Astrocyte of the cerebellum (primary cell): ENCODE data around the gene WNT11.
A peak's percentile ranks its signal among the peaks of the same experiment; 100 is the strongest.

Source experiments
- DNase-seq: peaks from one replicate; pipeline ENCODE4 v3.0.0-alpha.2; 2011; ENCODE audit warnings: low read depth
- H3K4me3 ChIP-seq: 2 replicates; pipeline ENCODE4 v1.5.1; 2011; ENCODE audit warnings: mild to moderate bottlenecking, low read depth, low read length, moderate library complexity
- CTCF ChIP-seq: IDR thresholded peaks from 2 replicates; pipeline ENCODE4 v1.5.1; 2012; ENCODE audit warnings: low read length, low read depth, moderate library complexity, mild to moderate bottlenecking; ENCODE audit errors: missing control alignments
- in situ Hi-C: cut with HindIII; loops from 2 replicates; pipeline ENCODE4 v1.10.0; 2017; ENCODE audit warnings: low sequenced_read_pairs

WNT11 gene

DNA sequence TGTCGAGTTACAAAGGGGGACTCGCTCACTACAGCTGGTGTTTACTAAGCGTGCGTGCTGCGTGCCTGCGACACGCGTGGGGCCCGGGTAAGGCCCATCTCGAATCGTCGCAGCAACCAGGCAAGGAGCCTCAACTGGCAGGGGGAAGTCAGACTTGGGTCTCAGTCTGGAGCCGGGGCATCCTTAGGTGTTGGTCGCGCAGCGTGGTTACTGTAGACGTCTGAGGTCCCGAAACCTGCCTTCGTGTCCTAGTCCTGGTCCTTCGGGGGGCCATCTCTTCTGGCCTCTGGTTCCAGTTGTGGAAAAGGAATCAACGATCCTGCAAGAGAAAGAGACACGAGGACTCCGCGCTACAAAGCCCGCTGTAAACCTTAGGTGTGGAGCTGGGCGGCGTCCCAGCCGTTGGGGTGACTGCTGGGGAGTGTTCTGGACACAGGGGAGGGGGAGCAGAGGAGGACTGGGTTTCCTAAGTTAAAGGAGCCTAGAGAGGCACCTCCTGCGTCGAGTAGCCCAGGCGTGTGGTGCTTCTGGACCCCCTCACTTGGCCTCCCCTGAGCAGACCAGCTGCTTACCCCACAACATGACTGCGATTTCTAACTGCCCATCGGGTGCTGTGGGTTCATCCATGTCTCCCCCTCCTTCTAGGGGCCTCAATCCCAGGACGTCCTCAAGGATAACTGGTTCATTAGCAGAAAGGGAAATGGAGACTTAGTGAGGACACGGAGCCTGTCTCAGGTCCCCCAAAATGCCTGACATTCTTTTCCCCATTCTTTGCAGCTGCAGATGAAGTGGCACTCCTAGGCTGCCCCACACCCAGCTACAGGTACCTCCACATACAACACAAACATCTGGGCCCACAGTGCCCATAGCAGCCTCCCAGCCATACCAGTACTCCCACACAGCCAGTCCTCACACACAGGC, 4.9 kb upstream of the WNT11 start:
- DNase-seq = no peak
- TF ChIP-seq CTCF = no peak
- in situ Hi-C loops = no loop called here
- H3K4me3 ChIP-seq = peak overlapping the region; percentile 42

- peak overlapping the region; percentile 42 for H3K4me3 ChIP-seq
- in situ Hi-C loops = no loop called here
- peak; percentile 33 for DNase-seq
- TF ChIP-seq CTCF = no peak
Measured at GRCh38 chr11:76209973-76210930, 4.0 kb upstream of the WNT11 start.

- TF ChIP-seq CTCF = no peak
- in situ Hi-C loops = no loop called here
- H3K4me3 ChIP-seq = peak overlapping the region; percentile 42
- DNase-seq = no peak
Measured at GRCh38 chr11:76209375-76209972, 3.2 kb upstream of the WNT11 start.

DNA sequence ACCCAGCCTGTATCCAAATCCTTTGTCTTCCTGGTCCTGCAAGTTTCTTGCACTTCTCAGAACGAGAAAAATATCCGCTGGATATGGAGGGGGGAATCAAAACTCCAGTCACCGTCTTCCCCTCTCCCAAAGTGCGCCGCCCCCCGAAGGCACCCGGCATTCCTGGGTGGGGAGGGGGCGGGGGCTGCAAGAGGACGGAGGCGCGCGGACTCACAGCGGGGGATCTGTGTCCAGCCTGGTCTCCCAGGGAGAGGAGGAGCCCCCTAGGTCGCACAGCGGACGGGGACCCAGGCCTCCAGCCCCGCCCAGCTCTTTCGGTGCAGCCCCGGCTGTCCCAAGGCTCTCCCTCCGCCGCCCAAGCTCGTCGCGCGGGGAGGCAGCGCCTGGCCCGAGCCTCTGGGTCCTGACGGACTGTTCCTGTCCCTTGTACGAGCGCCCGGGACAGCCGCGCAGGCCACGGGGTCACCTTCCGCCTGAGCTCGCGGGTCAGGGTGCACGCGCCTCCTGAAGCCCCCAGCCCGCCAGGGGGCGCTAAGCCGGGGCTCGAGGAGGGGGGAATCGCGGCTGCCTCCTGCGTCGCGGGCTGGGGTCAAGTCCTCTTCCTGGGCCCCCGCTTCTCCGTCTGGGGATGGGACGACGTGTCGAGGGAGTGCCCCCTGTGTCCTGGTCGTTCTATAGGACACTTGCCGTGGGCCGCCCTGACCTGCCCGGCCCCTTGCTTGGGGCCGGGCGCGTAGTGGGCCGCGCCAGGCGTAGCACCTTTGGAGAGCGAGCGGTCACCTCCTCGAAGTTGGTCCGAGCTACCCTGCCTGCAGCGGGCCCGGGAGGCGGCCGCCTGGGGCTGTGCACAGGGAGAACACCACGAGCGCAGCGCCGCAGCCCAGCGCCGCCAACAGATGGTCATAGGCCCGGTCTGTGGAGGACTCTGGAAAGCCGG, 2.4 kb upstream of the WNT11 start:
- peak; percentile 90 for TF ChIP-seq CTCF
- H3K4me3 ChIP-seq = peak overlapping the region; percentile 42
- no peak for DNase-seq
- in situ Hi-C loops = no loop called here

GRCh38 chr11:76207642-76208401, 1.5 kb upstream of the WNT11 start:
- TF ChIP-seq CTCF = peak; percentile 94
- peak; percentile 49 for DNase-seq
- peak overlapping the region; percentile 42 for H3K4me3 ChIP-seq
- in situ Hi-C loops = no loop called here
